ENCODE data around the gene FAM171A1. TPM values are rescaled to one million over a fixed set of nuclear protein-coding genes. Genes with fewer than 3 reads are reported as not detected.

The FAM171A1 gene
- total RNA-seq, 1 donor, result 25.0 TPM

GRCh38 chr10:15385552-15386455, 14.7 kb upstream of the FAM171A1 start:
- Histone ChIP-seq H3K36me3 (ENCODE audit: insufficient read depth, low read length) (no peaks in the 10 kb centered on the region), H3K27ac (ENCODE audit: low read depth, low read length) (no peak overlapping the region), H4K20me1 (ENCODE audit: insufficient read depth, low read length) (no peaks in the 10 kb centered on the region), H3K4me1 (ENCODE audit: insufficient read depth, low read length) (no peaks in the 10 kb centered on the region), H3K4me3 (ENCODE audit: insufficient read depth, low read length) (no peak overlapping the region), H3K79me2 (ENCODE audit: insufficient read depth, low read length) (no peaks in the 10 kb centered on the region), H2AFZ (ENCODE audit: low read length) (peak overlapping the region; percentile 39), H3K9me3 (ENCODE audit: low read depth, low read length) (no peaks in the 10 kb centered on the region), H3K27me3 (ENCODE audit: insufficient read depth, low read length) (peaks cover 20% of the 10 kb centered on the region), H3K4me2 (ENCODE audit: insufficient read depth, low read length) (peak overlapping the region; percentile 24)
- no peak for TF ChIP-seq CTCF (IDR thresholded peaks at IDR 0.05; ENCODE audit: extremely low read depth, low read depth, low read length)
- DNase-seq (ENCODE audit: insufficient read length, low spot score, missing footprints), result no peak

- H3K9me3 ChIP-seq (ENCODE audit: low read depth, low read length), result no peaks in the 10 kb centered on the region
- peaks cover 17% of the 10 kb centered on the region for H3K27me3 ChIP-seq (ENCODE audit: insufficient read depth, low read length)
- H4K20me1 ChIP-seq (ENCODE audit: insufficient read depth, low read length), result no peaks in the 10 kb centered on the region
- H3K4me1 ChIP-seq (ENCODE audit: insufficient read depth, low read length), result no peaks in the 10 kb centered on the region
- no peak overlapping the region for H2AFZ ChIP-seq (ENCODE audit: low read length)
- H3K36me3 ChIP-seq (ENCODE audit: insufficient read depth, low read length), result no peaks in the 10 kb centered on the region
- H3K4me3 ChIP-seq (ENCODE audit: insufficient read depth, low read length), result no peak overlapping the region
- no peaks in the 10 kb centered on the region for H3K79me2 ChIP-seq (ENCODE audit: insufficient read depth, low read length)
- DNase-seq (ENCODE audit: insufficient read length, low spot score, missing footprints), result no peak
- TF ChIP-seq CTCF (IDR thresholded peaks at IDR 0.05; ENCODE audit: extremely low read depth, low read depth, low read length), result no peak
- no peak overlapping the region for H3K27ac ChIP-seq (ENCODE audit: low read depth, low read length)
- no peak overlapping the region for H3K4me2 ChIP-seq (ENCODE audit: insufficient read depth, low read length)
Observed at GRCh38 chr10:15381420-15381819, 10.3 kb upstream of the FAM171A1 start.

GRCh38 chr10:15379078-15379477, 8.0 kb upstream of the FAM171A1 start:
- Histone ChIP-seq H2AFZ (ENCODE audit: low read length) (peak overlapping the region; percentile 20), H3K4me1 (ENCODE audit: insufficient read depth, low read length) (no peaks in the 10 kb centered on the region), H3K27me3 (ENCODE audit: insufficient read depth, low read length) (peaks cover 11% of the 10 kb centered on the region), H3K79me2 (ENCODE audit: insufficient read depth, low read length) (no peaks in the 10 kb centered on the region), H3K4me2 (ENCODE audit: insufficient read depth, low read length) (no peak overlapping the region), H3K4me3 (ENCODE audit: insufficient read depth, low read length) (no peak overlapping the region), H3K9me3 (ENCODE audit: low read depth, low read length) (no peaks in the 10 kb centered on the region), H3K27ac (ENCODE audit: low read depth, low read length) (no peak overlapping the region), H3K36me3 (ENCODE audit: insufficient read depth, low read length) (no peaks in the 10 kb centered on the region), H4K20me1 (ENCODE audit: insufficient read depth, low read length) (no peaks in the 10 kb centered on the region)
- DNase-seq (ENCODE audit: insufficient read length, low spot score, missing footprints), result no peak
- TF ChIP-seq CTCF (IDR thresholded peaks at IDR 0.05; ENCODE audit: extremely low read depth, low read depth, low read length), result no peak

- H3K27me3 ChIP-seq (ENCODE audit: insufficient read depth, low read length), result peaks cover 11% of the 10 kb centered on the region
- no peak overlapping the region for H3K4me2 ChIP-seq (ENCODE audit: insufficient read depth, low read length)
- no peak for DNase-seq (ENCODE audit: insufficient read length, low spot score, missing footprints)
- H3K36me3 ChIP-seq (ENCODE audit: insufficient read depth, low read length), result no peaks in the 10 kb centered on the region
- H3K4me3 ChIP-seq (ENCODE audit: insufficient read depth, low read length), result no peak overlapping the region
- no peaks in the 10 kb centered on the region for H3K79me2 ChIP-seq (ENCODE audit: insufficient read depth, low read length)
- no peaks in the 10 kb centered on the region for H3K9me3 ChIP-seq (ENCODE audit: low read depth, low read length)
- no peak overlapping the region for H3K27ac ChIP-seq (ENCODE audit: low read depth, low read length)
- TF ChIP-seq CTCF (IDR thresholded peaks at IDR 0.05; ENCODE audit: extremely low read depth, low read depth, low read length), result no peak
- H4K20me1 ChIP-seq (ENCODE audit: insufficient read depth, low read length), result no peaks in the 10 kb centered on the region
- no peaks in the 10 kb centered on the region for H3K4me1 ChIP-seq (ENCODE audit: insufficient read depth, low read length)
- H2AFZ ChIP-seq (ENCODE audit: low read length), result no peak overlapping the region
Observed at GRCh38 chr10:15378569-15378968, 7.5 kb upstream of the FAM171A1 start.

All from osteoblast (primary cell).